HG02759 (cell line): ENCODE results near the gene TNIK.

Source experiments
- ATAC-seq: cut with Tn5 transposase; IDR thresholded peaks from one replicate; pipeline ENCODE4 v1.9.1; 2021; ENCODE audit warnings: mild to moderate bottlenecking, moderate library complexity; ENCODE audit not compliant: unreplicated experiment

TNIK gene

GRCh38 chr3:171470714-171471227 is 10.6 kb upstream of the TNIK start:
- no peak for ATAC-seq

- ATAC-seq = no peak
These were observed 9.2 kb upstream of the TNIK start for GRCh38 chr3:171469376-171469775.

- ATAC-seq = peak; percentile 58
These were observed 8.2 kb upstream of the TNIK start for GRCh38 chr3:171468296-171468906.

GRCh38 chr3:171465763-171466162 is 5.6 kb upstream of the TNIK start:
- ATAC-seq = no peak

GRCh38 chr3:171464462-171464861 is 4.3 kb upstream of the TNIK start:
- ATAC-seq = no peak

GRCh38 chr3:171462224-171462623 is 2.0 kb upstream of the TNIK start:
- no peak for ATAC-seq

- ATAC-seq = no peak
These were observed 1.3 kb upstream of the TNIK start for GRCh38 chr3:171461525-171461917.

GRCh38 chr3:171460725-171461524 is 720 bp upstream of the TNIK start:
- ATAC-seq = peak; percentile 43

- ATAC-seq = no peak
These were observed 866 bp downstream of the TNIK start for GRCh38 chr3:171459137-171459941.

- no peak for ATAC-seq
These were observed 1.4 kb downstream of the TNIK start for GRCh38 chr3:171458864-171459136.

- no peak for ATAC-seq
These were observed 1.9 kb downstream of the TNIK start for GRCh38 chr3:171458071-171458863.

- ATAC-seq = no peak
These were observed 2.6 kb downstream of the TNIK start for GRCh38 chr3:171457607-171458061.

- no peak for ATAC-seq
These were observed 3.2 kb downstream of the TNIK start for GRCh38 chr3:171456765-171457606.

GRCh38 chr3:171455603-171456550 is 4.3 kb downstream of the TNIK start:
- ATAC-seq = no peak

GRCh38 chr3:171454041-171454440 is 6.2 kb downstream of the TNIK start:
- ATAC-seq = no peak

- no peak for ATAC-seq
These were observed 6.9 kb downstream of the TNIK start for GRCh38 chr3:171453180-171453886.

- no peak for ATAC-seq
These were observed 7.9 kb downstream of the TNIK start for GRCh38 chr3:171452328-171452727.

GRCh38 chr3:171451915-171452314 is 8.3 kb downstream of the TNIK start:
- no peak for ATAC-seq
